Choroid plexus epithelial cell (primary cell): ENCODE data around the gene LOXL1.

Experiments
- DNase-seq: peaks from one replicate; pipeline ENCODE4 v3.0.0-alpha.2; 2010; ENCODE audit warnings: low read depth
- H3K4me3 ChIP-seq: 2 replicates; pipeline ENCODE4 v1.5.1; 2011; ENCODE audit warnings: low read depth, mild to moderate bottlenecking, control low read depth, low read length, moderate library complexity
- CTCF ChIP-seq: conservative IDR thresholded peaks from 2 replicates; pipeline ENCODE4 v1.5.1; 2011; ENCODE audit warnings: low read depth, mild to moderate bottlenecking, control low read depth, inconsistent platforms, low read length, moderate library complexity

Gene LOXL1

GRCh38 chr15:73908822-73909122 is 17.5 kb upstream of the LOXL1 start:
- no peak for DNase-seq
- no peak for TF ChIP-seq CTCF
- H3K4me3 ChIP-seq: no peak overlapping the region

GRCh38 chr15:73909651-73910050 is 16.6 kb upstream of the LOXL1 start:
- no peak for TF ChIP-seq CTCF
- H3K4me3 ChIP-seq: no peak overlapping the region
- no peak for DNase-seq

- no peak overlapping the region for H3K4me3 ChIP-seq
Measured at GRCh38 chr15:73910522-73911303, 15.5 kb upstream of the LOXL1 start.

DNA sequence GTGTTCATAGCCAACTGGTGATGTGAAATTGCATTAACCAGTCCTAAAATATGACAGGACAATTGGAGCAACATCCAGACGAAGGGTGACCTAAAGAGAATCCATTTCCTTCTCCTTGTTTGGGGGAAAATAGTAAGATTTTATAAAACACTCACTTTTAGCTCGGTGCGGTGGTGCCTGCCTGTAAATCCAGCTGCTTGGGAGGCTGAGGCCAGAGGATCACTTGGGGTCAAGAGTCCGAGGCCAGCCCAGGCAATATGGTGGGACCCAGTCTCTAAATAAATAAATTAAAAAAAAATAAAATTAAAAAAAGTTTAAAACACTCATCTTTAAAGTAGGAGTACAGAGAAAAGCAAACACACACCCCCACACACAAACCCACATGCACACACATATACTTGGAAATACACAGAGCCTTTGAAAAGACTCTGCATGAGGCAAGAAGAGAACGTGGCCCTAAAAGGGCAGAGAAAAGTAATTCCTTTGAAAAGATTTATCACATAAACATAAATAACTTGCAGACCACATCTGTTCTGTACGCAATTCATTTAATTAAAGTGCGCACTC is 14.1 kb upstream of the LOXL1 start:
- DNase-seq: no peak
- H3K4me3 ChIP-seq: no peak overlapping the region
- no peak for TF ChIP-seq CTCF

More at GRCh38 chr15:73910522-73911303, 15.5 kb upstream of the LOXL1 start:
- DNase-seq: no peak
- no peak for TF ChIP-seq CTCF

GRCh38 chr15:73914145-73914544 is 12.1 kb upstream of the LOXL1 start:
- DNase-seq: no peak

GRCh38 chr15:73915082-73915481 is 11.2 kb upstream of the LOXL1 start:
- no peak for TF ChIP-seq CTCF
- H3K4me3 ChIP-seq: no peak overlapping the region
- DNase-seq: no peak

More at GRCh38 chr15:73914145-73914544, 12.1 kb upstream of the LOXL1 start:
- no peak for TF ChIP-seq CTCF
- no peak overlapping the region for H3K4me3 ChIP-seq

- DNase-seq: no peak
- no peak for TF ChIP-seq CTCF
Measured at GRCh38 chr15:73918784-73919183, 7.5 kb upstream of the LOXL1 start.

More at GRCh38 chr15:73918784-73919183, 7.5 kb upstream of the LOXL1 start:
- no peak overlapping the region for H3K4me3 ChIP-seq
